GM23248 (cell line): Measurements from ENCODE around the gene TARBP1.

Source experiments
- EZH2 ChIP-seq: fragments of 200-600 bp; sonication (generic); IDR thresholded peaks from 2 replicates; pipeline ENCODE4 v1.6.1; 2018; ENCODE audit warnings: antibody characterized with exemption, mild to moderate bottlenecking; ENCODE audit not compliant: insufficient read depth, poor library complexity, severe bottlenecking
- EZH2phosphoT487 ChIP-seq: fragments of 200-600 bp; sonication (generic); IDR thresholded peaks from 2 replicates; pipeline ENCODE4 v1.6.1; 2018; ENCODE audit warnings: antibody characterized with exemption, moderate library complexity, mild to moderate bottlenecking, low read depth; ENCODE audit not compliant: insufficient read depth

DNA sequence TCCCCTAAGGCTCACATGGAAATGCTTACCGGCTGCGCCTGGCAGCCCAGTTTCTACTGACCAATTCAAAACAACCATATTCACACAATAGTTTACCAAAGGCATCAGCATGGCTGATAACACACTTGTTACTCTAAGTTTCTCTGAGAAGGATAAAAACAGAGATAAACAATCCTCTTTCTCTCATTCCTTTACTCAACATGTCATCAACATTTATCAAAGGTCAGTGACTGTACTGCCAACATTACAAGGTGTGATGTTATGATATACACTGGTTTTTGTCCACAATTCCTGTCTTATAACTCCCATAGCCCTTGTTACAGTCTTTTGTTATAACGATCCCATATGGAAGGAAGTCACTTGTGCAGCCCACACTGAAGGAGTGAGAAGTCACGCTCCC, 72.1 kb downstream of the TARBP1 start:
- TF ChIP-seq EZH2phosphoT487 (no peak), EZH2 (no peak)
